H9 (cell line): Measurements from ENCODE around the gene STXBP6. TPM values are rescaled to one million over a fixed set of nuclear protein-coding genes. Genes with fewer than 3 reads are reported as not detected.

Experiments
- DNase-seq: peaks from one replicate; pipeline ENCODE4 v3.0.0-alpha.2; 2017
- H2AFZ ChIP-seq: one replicate; pipeline ENCODE4 v1.6.1; 2013; ENCODE audit warnings: mild to moderate bottlenecking, low read length, control low read depth, moderate library complexity
- H2AK5ac ChIP-seq: 2 replicates; pipeline ENCODE4 v1.6.1; 2013; ENCODE audit warnings: low read length, control low read depth, mixed read lengths; ENCODE audit not compliant: insufficient read length
- H2BK120ac ChIP-seq: one replicate; pipeline ENCODE4 v1.6.1; 2013; ENCODE audit warnings: low read depth, mild to moderate bottlenecking, low read length, control low read depth, inconsistent platforms; ENCODE audit not compliant: poor library complexity, severe bottlenecking
- H2BK12ac ChIP-seq: 2 replicates; pipeline ENCODE4 v1.6.1; 2013; ENCODE audit warnings: low read length, control low read depth, mixed read lengths, low read depth; ENCODE audit not compliant: insufficient read length
- H2BK15ac ChIP-seq: 2 replicates; pipeline ENCODE4 v1.6.1; 2013; ENCODE audit warnings: low read depth, low read length, control low read depth
- H2BK20ac ChIP-seq: one replicate; pipeline ENCODE4 v1.6.1; 2013; ENCODE audit warnings: low read depth, mild to moderate bottlenecking, low read length, control low read depth, inconsistent platforms; ENCODE audit not compliant: poor library complexity, severe bottlenecking
- H2BK5ac ChIP-seq: 2 replicates; pipeline ENCODE4 v1.6.1; 2013; ENCODE audit warnings: low read length, control low read depth, mixed read lengths; ENCODE audit not compliant: insufficient read length
- H3K14ac ChIP-seq: 2 replicates; pipeline ENCODE4 v1.6.1; 2013; ENCODE audit warnings: low read length, control low read depth; ENCODE audit not compliant: insufficient read depth
- H3K18ac ChIP-seq: 2 replicates; pipeline ENCODE4 v1.6.1; 2013; ENCODE audit warnings: low read depth, mild to moderate bottlenecking, mixed read lengths, low read length, control low read depth; ENCODE audit not compliant: insufficient read length
- H3K23ac ChIP-seq: 2 replicates; pipeline ENCODE4 v1.6.1; 2013; ENCODE audit warnings: low read length, control low read depth, mixed read lengths, low read depth; ENCODE audit not compliant: insufficient read length
- H3K23me2 ChIP-seq: 2 replicates; pipeline ENCODE4 v1.6.1; 2013; ENCODE audit warnings: low read depth, mild to moderate bottlenecking, mixed read lengths, low read length, control low read depth; ENCODE audit not compliant: insufficient read length, poor library complexity, severe bottlenecking
- H3K27ac ChIP-seq: 2 replicates; pipeline ENCODE4 v1.5.1; 2013; ENCODE audit warnings: low read length, control low read depth, mixed read lengths, low read depth; ENCODE audit not compliant: insufficient read length
- H3K27me3 ChIP-seq: 2 replicates; pipeline ENCODE4 v1.6.1; 2013; ENCODE audit warnings: low read length, control low read depth, inconsistent platforms; ENCODE audit not compliant: insufficient read depth
- H3K4ac ChIP-seq: 2 replicates; pipeline ENCODE4 v1.6.1; 2013; ENCODE audit warnings: low read depth, mild to moderate bottlenecking, control low read depth, inconsistent platforms, low read length, moderate library complexity
- H3K4me1 ChIP-seq: 2 replicates; pipeline ENCODE4 v1.6.1; 2013; ENCODE audit warnings: low read length, control low read depth, inconsistent platforms; ENCODE audit not compliant: insufficient read depth
- H3K4me2 ChIP-seq: 2 replicates; pipeline ENCODE4 v1.6.1; 2013; ENCODE audit warnings: low read length, control low read depth, mixed read lengths; ENCODE audit not compliant: insufficient read length, insufficient read depth
- H3K56ac ChIP-seq: 2 replicates; pipeline ENCODE4 v1.6.1; 2013; ENCODE audit warnings: low read depth, mild to moderate bottlenecking, mixed read lengths, low read length, control low read depth; ENCODE audit not compliant: insufficient read length
- H3K79me1 ChIP-seq: 2 replicates; pipeline ENCODE4 v1.6.1; 2013; ENCODE audit warnings: low read depth, mild to moderate bottlenecking, moderate library complexity, low read length, control low read depth, inconsistent platforms; ENCODE audit not compliant: insufficient read depth, poor library complexity, severe bottlenecking
- H3K79me2 ChIP-seq: 2 replicates; pipeline ENCODE4 v1.6.1; 2013; ENCODE audit warnings: low read length, control low read depth, inconsistent platforms; ENCODE audit not compliant: insufficient read depth
- H3K9ac ChIP-seq: 2 replicates; pipeline ENCODE4 v1.6.1; 2013; ENCODE audit warnings: low read length, control low read depth, mixed read lengths; ENCODE audit not compliant: insufficient read length; ENCODE audit errors: extremely low read depth
- H3K9me3 ChIP-seq: one replicate; pipeline ENCODE4 v1.6.1; 2013; ENCODE audit warnings: low read depth, low read length, inconsistent platforms; ENCODE audit not compliant: control insufficient read depth
- H3T11ph ChIP-seq: one replicate; pipeline ENCODE4 v1.6.1; 2013; ENCODE audit warnings: mild to moderate bottlenecking, low read length, control low read depth, inconsistent platforms
- H4K20me1 ChIP-seq: one replicate; pipeline ENCODE4 v1.6.1; 2013; ENCODE audit not compliant: control insufficient read depth, insufficient read length, insufficient read depth
- H4K5ac ChIP-seq: 2 replicates; pipeline ENCODE4 v1.6.1; 2013; ENCODE audit warnings: low read depth, mild to moderate bottlenecking, mixed read lengths, low read length, control low read depth; ENCODE audit not compliant: insufficient read length
- H4K8ac ChIP-seq: replicated peaks from 2 replicates; pipeline ENCODE4 v1.6.1; 2013; ENCODE audit warnings: low read length, control low read depth, mixed read lengths, low read depth; ENCODE audit not compliant: insufficient read length
- H4K91ac ChIP-seq: 2 replicates; pipeline ENCODE4 v1.6.1; 2013; ENCODE audit warnings: low read depth, mild to moderate bottlenecking, moderate library complexity, mixed read lengths, low read length, control low read depth; ENCODE audit not compliant: insufficient read length
- H3K27ac Mint-ChIP-seq, 3 experiments: 2 replicates in 2 of 3; 3 replicates in 1 of 3; pipeline ENCODE4 v1.8.0; 2020 to 2021; ENCODE audit warnings: mixed read lengths in 3 of 3, mild to moderate bottlenecking in 1 of 3, moderate library complexity in 1 of 3
- H3K27me3 Mint-ChIP-seq: 2 replicates; pipeline ENCODE4 v1.8.0; 2021; ENCODE audit warnings: low read depth, mild to moderate bottlenecking, moderate library complexity, mixed read lengths
- H3K36me3 Mint-ChIP-seq, 3 experiments: 2 replicates in 2 of 3; 3 replicates in 1 of 3; pipeline ENCODE4 v1.8.0; 2020 to 2021; ENCODE audit warnings: low read depth in 3 of 3, mixed read lengths in 3 of 3; ENCODE audit not compliant: insufficient read depth in 1 of 3
- H3K4me1 Mint-ChIP-seq, 2 experiments: 2 replicates each; pipeline ENCODE4 v1.8.0; 2020; ENCODE audit warnings: mixed read lengths in 2 of 2
- H3K4me3 Mint-ChIP-seq, 2 experiments: 2 replicates in 1 of 2; 3 replicates in 1 of 2; pipeline ENCODE4 v1.8.0; 2020 to 2021; ENCODE audit warnings: mild to moderate bottlenecking in 2 of 2, mixed read lengths in 2 of 2, moderate library complexity in 1 of 2
- H3K9me3 Mint-ChIP-seq, 2 experiments: 2 replicates in 1 of 2; 3 replicates in 1 of 2; pipeline ENCODE4 v1.8.0; 2020; ENCODE audit warnings: mild to moderate bottlenecking in 2 of 2, mixed read lengths in 2 of 2, moderate library complexity in 1 of 2
- WGBS: extraction: QIAGEN DNeasy Blood & Tissue Kit; methylation state at CpG from one replicate; pipeline ENCODE4 v1.1.7; 2013; ENCODE audit warnings: missing lambda C conversion rate, low lambda C conversion rate, mixed read lengths; ENCODE audit not compliant: insufficient read length; ENCODE audit errors: extremely low coverage; 5-methylcytosine and 5-hydroxymethylcytosine counted together
- total RNA-seq: library from RNA; stranded (reverse); gene quantifications from 2 replicates; pipeline ENCODE4 v1.2.1, GENCODE V29; 2021
- TF ChIP-seq, protein P1 (sequence below): fragments of 200-600 bp; sonication (generic); conservative IDR thresholded peaks from 3 replicates; pipeline ENCODE4 v1.8.0; 2021; ENCODE audit warnings: antibody characterized with exemption, mild to moderate bottlenecking

STXBP6 gene
- total RNA-seq, 1 experiment from 2014 or later: 3.6 TPM

DNA sequence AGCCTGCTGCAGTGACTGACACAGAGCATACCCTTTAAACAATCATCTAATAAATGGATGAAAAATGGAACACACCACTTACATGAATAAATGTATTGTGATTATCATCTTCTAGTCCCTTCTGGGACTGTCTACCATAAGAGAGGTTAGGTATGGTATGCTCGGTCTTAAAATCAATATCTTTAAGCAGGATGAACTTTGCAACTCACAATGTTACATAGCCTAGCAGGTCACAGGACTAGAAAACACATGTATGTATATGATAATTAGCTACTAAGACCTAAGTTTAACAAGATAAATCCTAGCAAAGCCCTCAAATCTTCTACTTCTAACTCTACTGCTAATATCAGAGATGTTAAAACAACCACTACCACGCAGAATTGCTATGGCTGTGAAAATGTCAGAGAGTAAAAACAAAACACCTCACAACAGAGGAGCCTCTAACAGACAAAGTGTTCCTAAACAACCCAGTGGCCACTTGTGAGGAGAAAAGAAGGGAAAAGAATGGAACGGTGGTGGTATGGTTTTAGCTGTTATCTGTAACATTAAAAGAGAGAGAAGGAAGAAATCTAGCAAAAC lies 139.4 kb downstream of the STXBP6 start:
- Histone ChIP-seq H3K4ac (no peak overlapping the region), H3K9me3 (no peaks in the 10 kb centered on the region), H3K23me2 (no peaks in the 10 kb centered on the region), H4K8ac (no peak overlapping the region), H3K4me2 (no peak overlapping the region), H3K79me2 (no peaks in the 10 kb centered on the region), H3T11ph (no peak overlapping the region), H2AK5ac (no peak overlapping the region), H4K20me1 (no peaks in the 10 kb centered on the region), H4K5ac (no peak overlapping the region), H4K91ac (no peak overlapping the region), H3K79me1 (no peaks in the 10 kb centered on the region), H3K56ac (no peak overlapping the region), H2AFZ (no peak overlapping the region), H2BK120ac (no peak overlapping the region), H2BK12ac (no peak overlapping the region), H2BK5ac (no peak overlapping the region), H3K18ac (no peak overlapping the region), H3K14ac (no peak overlapping the region), H3K9ac (no peak overlapping the region), H2BK15ac (no peak overlapping the region), H3K27me3 (no peaks in the 10 kb centered on the region), H3K4me1 (no peaks in the 10 kb centered on the region), H2BK20ac (no peak overlapping the region), H3K23ac (no peak overlapping the region), H3K27ac (no peak overlapping the region)
- no peak overlapping the region for H3K27ac Mint-ChIP-seq
- DNase-seq: no peak
- H3K9me3 Mint-ChIP-seq: no peaks in the 10 kb centered on the region
- H3K27me3 Mint-ChIP-seq: no peaks in the 10 kb centered on the region; the same call in 1 of the 2 replicates
- H3K36me3 Mint-ChIP-seq: no peaks in the 10 kb centered on the region
- TF ChIP-seq, protein P1, sequence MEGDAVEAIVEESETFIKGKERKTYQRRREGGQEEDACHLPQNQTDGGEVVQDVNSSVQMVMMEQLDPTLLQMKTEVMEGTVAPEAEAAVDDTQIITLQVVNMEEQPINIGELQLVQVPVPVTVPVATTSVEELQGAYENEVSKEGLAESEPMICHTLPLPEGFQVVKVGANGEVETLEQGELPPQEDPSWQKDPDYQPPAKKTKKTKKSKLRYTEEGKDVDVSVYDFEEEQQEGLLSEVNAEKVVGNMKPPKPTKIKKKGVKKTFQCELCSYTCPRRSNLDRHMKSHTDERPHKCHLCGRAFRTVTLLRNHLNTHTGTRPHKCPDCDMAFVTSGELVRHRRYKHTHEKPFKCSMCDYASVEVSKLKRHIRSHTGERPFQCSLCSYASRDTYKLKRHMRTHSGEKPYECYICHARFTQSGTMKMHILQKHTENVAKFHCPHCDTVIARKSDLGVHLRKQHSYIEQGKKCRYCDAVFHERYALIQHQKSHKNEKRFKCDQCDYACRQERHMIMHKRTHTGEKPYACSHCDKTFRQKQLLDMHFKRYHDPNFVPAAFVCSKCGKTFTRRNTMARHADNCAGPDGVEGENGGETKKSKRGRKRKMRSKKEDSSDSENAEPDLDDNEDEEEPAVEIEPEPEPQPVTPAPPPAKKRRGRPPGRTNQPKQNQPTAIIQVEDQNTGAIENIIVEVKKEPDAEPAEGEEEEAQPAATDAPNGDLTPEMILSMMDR: no peak
- no CpG with 5 or more reads among the region's 3 CpGs for WGBS
- peaks cover 0 to 3% of the 10 kb centered on the region in 2 experiments; a peak in 1 of 4 replicates for H3K4me1 Mint-ChIP-seq
- no peak overlapping the region for H3K4me3 Mint-ChIP-seq
